Measurements from ENCODE around the gene MERTK. TPM values are rescaled to one million over a fixed set of nuclear protein-coding genes. Genes with fewer than 3 reads are reported as not detected.

Gene MERTK
- total and polyA plus RNA-seq, 3 donors from 2014 or later = 28.9 to 74.2 (median 73.8) TPM

DNA sequence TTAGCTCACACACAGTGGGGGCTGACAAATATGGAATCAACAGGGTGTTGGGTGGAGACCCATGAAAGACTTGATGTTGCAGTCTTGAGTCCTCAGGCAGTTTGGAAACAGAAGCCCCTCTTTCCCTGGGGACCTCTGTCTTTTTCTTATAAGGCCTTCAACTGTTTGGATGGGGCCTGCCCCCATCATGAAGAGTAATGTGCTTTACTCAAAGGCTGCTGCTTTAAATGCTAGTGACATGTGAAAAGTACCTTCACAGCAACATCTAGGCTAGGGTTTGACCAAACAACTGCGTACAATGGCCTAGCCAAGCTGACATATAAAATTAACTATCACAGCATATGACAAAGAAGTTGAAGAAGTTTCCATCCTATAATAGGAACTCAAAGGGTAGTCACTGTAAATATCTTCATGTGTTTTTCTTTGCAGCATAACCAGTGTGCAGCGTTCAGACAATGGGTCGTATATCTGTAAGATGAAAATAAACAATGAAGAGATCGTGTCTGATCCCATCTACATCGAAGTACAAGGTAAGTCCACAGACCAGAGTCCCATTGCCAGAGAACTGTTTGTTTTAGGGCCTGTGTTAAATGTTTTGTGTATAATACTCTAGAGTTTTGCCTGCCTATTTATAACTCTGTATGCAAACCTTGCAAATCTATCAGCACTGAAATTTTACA lies 46.3 kb downstream of the MERTK start:
- H3K4me1 ChIP-seq = peaks cover 17% of the 10 kb centered on the region
- no peaks in the 10 kb centered on the region for H3K9me3 ChIP-seq
- H3K27me3 ChIP-seq = no peaks in the 10 kb centered on the region
- 93% methylated on average over 5 of the region's 5 CpGs for WGBS, 2 donors
- TF ChIP-seq, protein P1, sequence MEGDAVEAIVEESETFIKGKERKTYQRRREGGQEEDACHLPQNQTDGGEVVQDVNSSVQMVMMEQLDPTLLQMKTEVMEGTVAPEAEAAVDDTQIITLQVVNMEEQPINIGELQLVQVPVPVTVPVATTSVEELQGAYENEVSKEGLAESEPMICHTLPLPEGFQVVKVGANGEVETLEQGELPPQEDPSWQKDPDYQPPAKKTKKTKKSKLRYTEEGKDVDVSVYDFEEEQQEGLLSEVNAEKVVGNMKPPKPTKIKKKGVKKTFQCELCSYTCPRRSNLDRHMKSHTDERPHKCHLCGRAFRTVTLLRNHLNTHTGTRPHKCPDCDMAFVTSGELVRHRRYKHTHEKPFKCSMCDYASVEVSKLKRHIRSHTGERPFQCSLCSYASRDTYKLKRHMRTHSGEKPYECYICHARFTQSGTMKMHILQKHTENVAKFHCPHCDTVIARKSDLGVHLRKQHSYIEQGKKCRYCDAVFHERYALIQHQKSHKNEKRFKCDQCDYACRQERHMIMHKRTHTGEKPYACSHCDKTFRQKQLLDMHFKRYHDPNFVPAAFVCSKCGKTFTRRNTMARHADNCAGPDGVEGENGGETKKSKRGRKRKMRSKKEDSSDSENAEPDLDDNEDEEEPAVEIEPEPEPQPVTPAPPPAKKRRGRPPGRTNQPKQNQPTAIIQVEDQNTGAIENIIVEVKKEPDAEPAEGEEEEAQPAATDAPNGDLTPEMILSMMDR (IDR thresholded peaks at IDR 0.05) = no peak
- TF ChIP-seq POLR2A (IDR thresholded peaks at IDR 0.05) = no peak
- intact Hi-C loops (cut with DNase I; ENCODE audit: low total_unique reads) = no loop called here
- DNase-seq = no peak
- no peak overlapping the region for H3K27ac ChIP-seq
- H3K36me3 ChIP-seq (ENCODE audit: low read depth, missing control alignments) = no peaks in the 10 kb centered on the region
- H3K4me3 ChIP-seq = no peak overlapping the region

DNA sequence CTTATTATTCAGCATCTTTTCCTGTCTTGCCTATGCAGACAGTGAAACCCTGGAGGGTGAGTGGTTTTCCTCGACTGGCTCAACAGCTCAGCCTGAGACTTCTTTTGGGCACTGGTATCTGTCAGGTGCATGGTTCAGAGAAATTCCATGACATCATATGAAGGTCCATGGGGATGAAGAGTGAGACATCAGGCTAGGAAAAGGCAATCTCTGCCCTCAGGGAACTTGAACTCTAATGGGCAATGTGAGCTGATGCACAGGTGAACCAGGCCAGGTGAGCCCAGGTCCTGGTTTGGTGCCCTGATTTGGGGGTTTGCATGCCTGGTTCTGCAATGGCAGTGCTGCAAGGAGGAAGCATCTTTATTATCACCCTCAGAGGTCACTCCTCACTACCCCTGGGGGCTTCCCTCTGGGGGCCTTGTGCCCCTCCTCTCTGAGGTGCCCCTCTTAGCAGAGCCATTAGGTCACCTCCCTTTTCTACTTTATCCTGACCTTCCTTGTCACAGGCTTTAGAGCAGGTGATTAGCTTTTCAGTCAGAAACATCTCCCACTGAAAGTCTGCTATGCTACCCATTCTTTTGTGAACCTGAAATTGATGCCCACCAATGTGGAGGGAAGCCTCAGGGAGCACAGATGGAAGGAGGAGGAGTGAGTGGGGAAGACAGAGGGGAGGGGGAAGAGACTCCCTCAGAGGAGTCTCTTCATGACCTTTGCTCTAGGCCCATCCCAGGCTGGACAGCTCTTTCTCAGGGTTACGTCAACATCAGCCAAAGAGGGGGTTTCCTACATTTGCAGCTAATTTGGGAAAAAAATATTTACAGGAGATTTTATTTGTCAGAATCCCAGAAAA lies 47.3 kb downstream of the MERTK start:
- WGBS, 2 donors = 64 to 70% methylated on average over 2 of the region's 2 CpGs
- Histone ChIP-seq H3K36me3 (ENCODE audit: low read depth, missing control alignments) (no peaks in the 10 kb centered on the region), H3K27me3 (no peaks in the 10 kb centered on the region), H3K27ac (peak overlapping the region; percentile 35 to 80), H3K9me3 (no peaks in the 10 kb centered on the region), H3K4me3 (no peak overlapping the region), H3K4me1 (peaks cover 17% of the 10 kb centered on the region)
- intact Hi-C loops (cut with DNase I; ENCODE audit: low total_unique reads) = no loop called here
- TF ChIP-seq POLR2A (IDR thresholded peaks at IDR 0.05) = no peak
- TF ChIP-seq, protein P1 (IDR thresholded peaks at IDR 0.05) = no peak
- DNase-seq = no peak

GRCh38 chr2:111946294-111947114 lies 48.1 kb downstream of the MERTK start:
- 32 to 44% methylated on average over 9 of the region's 9 CpGs for WGBS, 2 donors
- intact Hi-C loops (cut with DNase I; ENCODE audit: low total_unique reads) = no loop called here
- Histone ChIP-seq H3K4me3 (no peak overlapping the region), H3K4me1 (peaks cover 17% of the 10 kb centered on the region), H3K27ac (peak overlapping the region; percentile 52 to 80), H3K36me3 (ENCODE audit: low read depth, missing control alignments) (no peaks in the 10 kb centered on the region), H3K9me3 (no peaks in the 10 kb centered on the region), H3K27me3 (no peaks in the 10 kb centered on the region)
- DNase-seq = peak; percentile 28
- TF ChIP-seq, protein P1 (IDR thresholded peaks at IDR 0.05) = no peak
- no peak for TF ChIP-seq POLR2A (IDR thresholded peaks at IDR 0.05)

DNA sequence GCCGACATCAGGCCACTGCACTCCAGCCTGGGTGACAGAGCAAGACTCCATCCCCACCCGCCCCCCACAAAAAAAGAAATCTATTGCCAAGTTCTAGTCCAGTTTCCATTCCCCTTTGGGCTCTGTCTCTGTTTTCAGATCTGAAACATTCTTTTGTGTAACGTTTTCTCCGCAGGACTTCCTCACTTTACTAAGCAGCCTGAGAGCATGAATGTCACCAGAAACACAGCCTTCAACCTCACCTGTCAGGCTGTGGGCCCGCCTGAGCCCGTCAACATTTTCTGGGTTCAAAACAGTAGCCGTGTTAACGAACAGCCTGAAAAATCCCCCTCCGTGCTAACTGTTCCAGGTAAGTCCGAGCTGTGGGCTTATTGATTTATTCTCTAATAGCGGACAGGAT lies 48.8 kb downstream of the MERTK start:
- DNase-seq = no peak
- Histone ChIP-seq H3K9me3 (no peaks in the 10 kb centered on the region), H3K27ac (peak overlapping the region; percentile 52 to 80), H3K27me3 (no peaks in the 10 kb centered on the region), H3K4me3 (no peak overlapping the region), H3K4me1 (peaks cover 17% of the 10 kb centered on the region), H3K36me3 (ENCODE audit: low read depth, missing control alignments) (no peaks in the 10 kb centered on the region)
- intact Hi-C loops (cut with DNase I; ENCODE audit: low total_unique reads) = no loop called here
- TF ChIP-seq POLR2A (IDR thresholded peaks at IDR 0.05) = no peak
- TF ChIP-seq, protein P1 (IDR thresholded peaks at IDR 0.05) = no peak
- 85 to 93% methylated on average over 11 of the region's 11 CpGs for WGBS, 2 donors
